GM20431 (cell line): ENCODE data around the gene DIS3L.

Source experiments
- in situ Hi-C: fragments of 300-500 bp; cut with MseI, MboI; formaldehyde crosslinking; loops from one replicate; pipeline ENCODE4 v1.15.0; 2020; ENCODE audit warnings: low sequenced_read_pairs; ENCODE audit not compliant: unreplicated experiment

DIS3L gene

GRCh38 chr15:66374179-66374578 lies 80.8 kb downstream of the DIS3L start:
- in situ Hi-C loops, result no loop called here

DNA sequence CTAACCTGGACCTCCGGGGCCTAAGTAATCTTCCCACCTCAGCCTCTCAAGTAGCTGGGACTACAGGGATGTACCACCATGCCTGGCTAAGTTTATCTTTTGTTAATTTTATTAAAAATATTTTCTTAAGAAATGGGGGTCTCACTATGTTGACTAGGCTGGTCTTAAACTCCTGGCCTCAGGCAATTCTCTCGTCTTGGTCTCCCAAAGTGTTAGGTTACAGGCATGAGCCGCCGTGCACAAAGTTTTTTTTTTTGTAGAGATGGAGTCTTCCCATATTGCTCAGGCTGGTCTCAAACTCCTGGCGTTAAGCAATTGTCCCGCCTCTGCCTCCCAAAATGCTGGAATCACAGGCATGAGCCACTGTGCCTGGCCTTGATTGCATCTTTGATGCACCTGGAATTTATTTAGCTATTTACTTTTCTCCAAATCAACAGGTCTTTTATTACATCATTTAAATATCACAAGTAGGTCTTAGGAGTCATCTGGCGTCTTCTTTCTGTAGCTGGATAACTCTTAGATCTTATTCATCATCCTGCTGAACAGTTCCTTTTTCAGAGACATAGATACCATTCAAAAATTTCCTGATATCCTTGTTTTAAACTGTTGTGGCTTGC lies 85.6 kb downstream of the DIS3L start:
- in situ Hi-C loops, result no loop called here

GRCh38 chr15:66381376-66381775 lies 88.0 kb downstream of the DIS3L start:
- in situ Hi-C loops, result loop anchor here (10.0 kb wide), 1 partner anchor 113 kb away; the partner anchor contains the start of gene SNAPC5
